ENCODE measurements around the gene DTX4.
A peak's percentile ranks its signal among the peaks of the same experiment; 100 is the strongest.

The DTX4 gene

DNA sequence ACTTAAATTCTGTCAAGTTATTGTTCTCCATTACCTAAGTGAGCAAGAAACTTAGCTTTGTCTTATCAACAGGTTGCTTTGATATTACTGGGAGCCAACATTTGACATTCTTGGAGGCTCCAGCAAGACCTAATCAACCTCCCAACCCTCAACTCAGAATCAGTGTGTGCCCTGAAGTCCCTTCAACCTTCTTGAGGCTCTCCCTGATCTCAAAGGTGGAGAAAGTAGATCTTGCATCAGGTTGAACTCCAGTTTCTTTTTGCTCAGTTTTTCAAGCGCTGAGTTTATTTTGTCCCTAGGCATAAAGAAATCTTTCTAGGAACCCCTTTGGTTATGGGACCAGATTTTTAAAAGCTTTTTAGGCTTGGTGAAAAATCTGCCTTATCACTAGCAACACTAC, 27.8 kb upstream of the DTX4 start:
- no peak for TF ChIP-seq POLR2A (IDR thresholded peaks at IDR 0.05; ENCODE audit: low read depth, low read length)
- no peak for TF ChIP-seq PAX5 (IDR thresholded peaks at IDR 0.05; ENCODE audit: insufficient read depth, low read length, severe bottlenecking)
- no peak for TF ChIP-seq SPI1 (IDR thresholded peaks at IDR 0.05; ENCODE audit: low read depth, low read length)
- TF ChIP-seq POLR2AphosphoS5 (IDR thresholded peaks at IDR 0.05; ENCODE audit: low read depth, low read length), result no peak
- no peak for TF ChIP-seq POU2F2 (IDR thresholded peaks at IDR 0.05; ENCODE audit: low read depth, low read length)
- no peak for TF ChIP-seq TAF1 (IDR thresholded peaks at IDR 0.05; ENCODE audit: low read depth, low read length)
- FAIRE-seq, result no peak
- DNase-seq (ENCODE audit: insufficient read length, low spot score), result no peak

DNA sequence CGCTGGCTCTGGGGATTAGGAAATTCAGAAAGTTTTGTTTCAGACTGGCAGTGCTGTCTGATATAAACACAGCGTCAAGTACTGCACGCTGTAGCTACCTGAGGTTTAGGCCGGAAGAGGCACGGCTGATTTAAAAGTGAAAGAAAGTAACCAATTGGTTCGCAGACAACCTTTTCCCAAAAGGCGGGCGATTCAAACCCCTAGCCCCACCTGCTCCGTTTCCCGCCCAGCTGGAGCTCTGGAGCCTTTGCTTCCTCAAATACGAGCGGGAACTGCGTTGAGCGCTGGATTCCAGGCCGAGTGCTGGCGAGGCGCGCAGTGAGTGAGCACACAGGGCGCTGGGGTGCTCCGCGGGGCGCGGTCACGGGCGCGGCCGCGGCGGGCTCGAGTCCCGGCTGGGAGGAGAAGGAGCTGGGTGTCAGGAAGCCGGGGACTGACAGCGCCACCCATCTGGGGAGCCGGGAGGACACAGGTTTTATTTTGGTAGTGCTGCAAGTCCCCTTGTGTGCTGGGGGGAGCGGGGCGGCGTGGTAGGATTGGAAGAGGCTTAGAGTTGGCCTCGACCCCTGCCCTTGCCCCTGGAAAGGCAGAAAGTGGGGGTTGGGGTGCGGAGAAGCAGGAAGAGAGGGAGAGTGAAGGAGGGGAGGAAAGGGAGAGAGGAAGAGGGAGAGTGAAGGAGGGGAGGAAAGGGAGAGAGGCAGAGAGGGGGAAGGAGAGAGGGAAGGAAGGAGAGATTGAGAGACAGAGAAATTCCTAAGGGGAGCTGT, 27.2 kb upstream of the DTX4 start:
- FAIRE-seq (peak; percentile 95), DNase-seq (ENCODE audit: insufficient read length, low spot score) (peak; percentile 63)

DNA sequence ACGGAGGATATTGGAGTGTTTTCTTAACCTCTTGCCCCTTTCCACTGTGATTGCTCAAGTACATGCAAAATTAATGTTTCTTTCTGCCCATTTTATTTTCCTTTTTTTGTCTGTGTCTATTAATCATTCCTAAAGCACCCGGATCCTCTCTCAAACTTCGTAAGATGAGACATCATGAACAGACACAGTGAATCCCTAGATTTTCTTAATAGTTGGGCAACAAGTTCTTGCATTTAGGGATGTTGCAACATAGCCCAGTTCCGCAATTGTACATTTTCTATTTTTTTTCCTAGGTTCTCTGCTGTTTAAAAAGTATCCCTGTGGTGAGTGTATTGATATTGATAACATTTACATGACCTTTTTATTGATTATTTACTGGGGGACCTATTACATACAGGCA, 26.4 kb upstream of the DTX4 start:
- DNase-seq (ENCODE audit: insufficient read length, low spot score) (no peak), FAIRE-seq (no peak)

More for the DNA sequence above, 27.2 kb upstream of the DTX4 start:
- TF ChIP-seq POU2F2 (IDR thresholded peaks at IDR 0.05; ENCODE audit: low read depth, low read length) (no peak), POLR2A (IDR thresholded peaks at IDR 0.05; ENCODE audit: low read depth, low read length) (no peak), PAX5 (IDR thresholded peaks at IDR 0.05; ENCODE audit: insufficient read depth, low read length, severe bottlenecking) (no peak), POLR2AphosphoS5 (IDR thresholded peaks at IDR 0.05; ENCODE audit: low read depth, low read length) (peak; percentile 49; the same call in 1 of the 2 replicates), TAF1 (IDR thresholded peaks at IDR 0.05; ENCODE audit: low read depth, low read length) (no peak), SPI1 (IDR thresholded peaks at IDR 0.05; ENCODE audit: low read depth, low read length) (no peak)

DNA sequence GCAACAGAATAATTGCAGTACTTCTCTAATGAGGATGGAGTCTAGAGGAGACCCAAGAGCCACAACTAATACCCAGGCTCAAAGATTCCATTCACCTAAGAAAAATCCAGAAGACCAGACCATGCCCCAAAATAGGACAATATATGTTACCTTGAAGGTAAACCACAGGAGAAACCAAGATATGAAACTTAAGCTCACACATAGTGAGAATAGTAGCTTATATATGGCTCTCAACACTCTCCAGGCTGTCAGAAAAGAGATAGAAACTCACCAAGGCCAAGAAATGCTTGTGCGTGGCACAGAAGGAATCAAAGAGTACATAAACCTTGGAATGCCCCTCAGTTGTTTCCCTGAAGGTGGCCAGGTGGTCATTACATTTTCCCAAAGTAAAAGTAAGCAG, 20.2 kb upstream of the DTX4 start:
- FAIRE-seq (peak; percentile 13), DNase-seq (ENCODE audit: insufficient read length, low spot score) (no peak)
- no peak for TF ChIP-seq TAF1 (IDR thresholded peaks at IDR 0.05; ENCODE audit: low read depth, low read length)
- no peak for TF ChIP-seq PAX5 (IDR thresholded peaks at IDR 0.05; ENCODE audit: insufficient read depth, low read length, severe bottlenecking)
- TF ChIP-seq POLR2A (IDR thresholded peaks at IDR 0.05; ENCODE audit: low read depth, low read length), result no peak
- no peak for TF ChIP-seq POU2F2 (IDR thresholded peaks at IDR 0.05; ENCODE audit: low read depth, low read length)
- TF ChIP-seq SPI1 (IDR thresholded peaks at IDR 0.05; ENCODE audit: low read depth, low read length), result no peak
- TF ChIP-seq POLR2AphosphoS5 (IDR thresholded peaks at IDR 0.05; ENCODE audit: low read depth, low read length), result no peak

More for the DNA sequence above, 26.4 kb upstream of the DTX4 start:
- no peak for TF ChIP-seq TAF1 (IDR thresholded peaks at IDR 0.05; ENCODE audit: low read depth, low read length)
- TF ChIP-seq POLR2A (IDR thresholded peaks at IDR 0.05; ENCODE audit: low read depth, low read length), result no peak
- TF ChIP-seq PAX5 (IDR thresholded peaks at IDR 0.05; ENCODE audit: insufficient read depth, low read length, severe bottlenecking), result no peak
- TF ChIP-seq SPI1 (IDR thresholded peaks at IDR 0.05; ENCODE audit: low read depth, low read length), result no peak
- TF ChIP-seq POU2F2 (IDR thresholded peaks at IDR 0.05; ENCODE audit: low read depth, low read length), result no peak
- TF ChIP-seq POLR2AphosphoS5 (IDR thresholded peaks at IDR 0.05; ENCODE audit: low read depth, low read length), result no peak

DNA sequence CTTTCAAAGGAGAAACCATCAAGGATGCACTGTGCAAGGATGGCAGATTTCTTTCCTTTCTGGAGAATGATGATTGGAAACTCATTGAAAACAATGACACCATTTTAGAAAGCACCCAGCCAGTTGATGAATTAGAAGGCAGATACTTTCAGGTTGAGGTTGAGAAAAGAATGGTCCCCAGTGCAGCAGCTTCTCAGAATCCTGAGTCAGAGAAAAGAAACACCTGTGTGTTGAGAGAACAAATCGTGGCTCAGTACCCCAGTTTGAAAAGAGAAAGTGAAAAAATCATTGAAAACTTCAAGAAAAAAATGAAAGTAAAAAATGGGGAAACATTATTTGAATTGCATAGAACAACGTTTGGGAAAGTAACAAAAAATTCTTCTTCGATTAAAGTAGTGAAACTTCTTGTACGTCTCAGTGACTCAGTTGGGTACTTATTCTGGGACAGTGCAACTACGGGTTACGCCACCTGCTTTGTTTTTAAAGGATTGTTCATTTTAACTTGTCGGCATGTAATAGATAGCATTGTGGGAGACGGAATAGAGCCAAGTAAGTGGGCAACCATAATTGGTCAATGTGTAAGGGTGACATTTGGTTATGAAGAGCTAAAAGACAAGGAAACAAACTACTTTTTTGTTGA, 19.5 kb upstream of the DTX4 start:
- FAIRE-seq (peak; percentile 89), DNase-seq (ENCODE audit: insufficient read length, low spot score) (no peak)
- TF ChIP-seq POU2F2 (IDR thresholded peaks at IDR 0.05; ENCODE audit: low read depth, low read length) (no peak), POLR2AphosphoS5 (IDR thresholded peaks at IDR 0.05; ENCODE audit: low read depth, low read length) (no peak), POLR2A (IDR thresholded peaks at IDR 0.05; ENCODE audit: low read depth, low read length) (0 out of 2 replicates have a peak, but pooled peaks have one; percentile 25), PAX5 (IDR thresholded peaks at IDR 0.05; ENCODE audit: insufficient read depth, low read length, severe bottlenecking) (peak; percentile 70), SPI1 (IDR thresholded peaks at IDR 0.05; ENCODE audit: low read depth, low read length) (no peak), TAF1 (IDR thresholded peaks at IDR 0.05; ENCODE audit: low read depth, low read length) (no peak)

DNA sequence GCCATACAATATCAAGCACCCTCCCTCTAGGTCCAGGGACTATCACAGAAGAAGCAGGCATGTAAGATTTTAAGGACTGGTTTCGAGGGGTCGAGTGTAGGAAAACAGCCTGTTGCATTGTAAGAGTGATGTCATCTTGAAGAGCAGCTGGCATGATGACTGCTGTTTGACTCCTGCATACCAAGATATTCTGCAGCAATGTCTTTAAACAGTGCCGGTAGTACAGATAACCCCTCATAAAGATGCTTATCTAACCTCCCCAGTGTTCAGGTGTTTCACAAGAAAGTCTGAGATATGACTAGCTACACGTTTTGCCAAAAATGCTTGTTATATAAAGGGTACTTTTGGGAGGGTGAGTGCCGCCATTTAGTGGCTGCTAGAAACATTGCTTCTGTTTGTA, 17.3 kb upstream of the DTX4 start:
- FAIRE-seq (peak; percentile 28), DNase-seq (ENCODE audit: insufficient read length, low spot score) (no peak)
- no peak for TF ChIP-seq POLR2AphosphoS5 (IDR thresholded peaks at IDR 0.05; ENCODE audit: low read depth, low read length)
- no peak for TF ChIP-seq POU2F2 (IDR thresholded peaks at IDR 0.05; ENCODE audit: low read depth, low read length)
- TF ChIP-seq TAF1 (IDR thresholded peaks at IDR 0.05; ENCODE audit: low read depth, low read length), result no peak
- TF ChIP-seq SPI1 (IDR thresholded peaks at IDR 0.05; ENCODE audit: low read depth, low read length), result no peak
- TF ChIP-seq PAX5 (IDR thresholded peaks at IDR 0.05; ENCODE audit: insufficient read depth, low read length, severe bottlenecking), result no peak
- no peak for TF ChIP-seq POLR2A (IDR thresholded peaks at IDR 0.05; ENCODE audit: low read depth, low read length)

DNA sequence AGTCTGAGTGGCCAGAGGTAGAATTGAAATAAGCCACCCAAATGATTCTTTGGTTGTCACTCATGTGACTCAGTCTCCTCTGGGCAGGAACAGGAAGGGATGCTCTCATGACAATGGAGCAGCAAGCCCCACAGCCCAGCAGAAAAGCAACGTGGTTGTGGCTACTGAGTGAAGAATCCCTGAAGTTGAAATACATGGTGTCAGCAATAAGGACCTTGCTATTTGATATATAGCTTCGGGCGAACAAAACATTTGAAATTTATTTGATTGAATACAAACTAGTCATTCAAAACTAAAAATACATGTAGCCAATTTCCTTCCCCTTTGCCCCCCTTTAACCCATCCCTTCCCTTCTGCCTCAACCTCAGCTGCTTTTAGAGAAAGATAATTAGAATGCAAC, 14.5 kb upstream of the DTX4 start:
- TF ChIP-seq POLR2A (IDR thresholded peaks at IDR 0.05; ENCODE audit: low read depth, low read length) (no peak), POU2F2 (IDR thresholded peaks at IDR 0.05; ENCODE audit: low read depth, low read length) (no peak), PAX5 (IDR thresholded peaks at IDR 0.05; ENCODE audit: insufficient read depth, low read length, severe bottlenecking) (no peak), SPI1 (IDR thresholded peaks at IDR 0.05; ENCODE audit: low read depth, low read length) (no peak), TAF1 (IDR thresholded peaks at IDR 0.05; ENCODE audit: low read depth, low read length) (no peak), POLR2AphosphoS5 (IDR thresholded peaks at IDR 0.05; ENCODE audit: low read depth, low read length) (no peak)
- no peak for FAIRE-seq

DNA sequence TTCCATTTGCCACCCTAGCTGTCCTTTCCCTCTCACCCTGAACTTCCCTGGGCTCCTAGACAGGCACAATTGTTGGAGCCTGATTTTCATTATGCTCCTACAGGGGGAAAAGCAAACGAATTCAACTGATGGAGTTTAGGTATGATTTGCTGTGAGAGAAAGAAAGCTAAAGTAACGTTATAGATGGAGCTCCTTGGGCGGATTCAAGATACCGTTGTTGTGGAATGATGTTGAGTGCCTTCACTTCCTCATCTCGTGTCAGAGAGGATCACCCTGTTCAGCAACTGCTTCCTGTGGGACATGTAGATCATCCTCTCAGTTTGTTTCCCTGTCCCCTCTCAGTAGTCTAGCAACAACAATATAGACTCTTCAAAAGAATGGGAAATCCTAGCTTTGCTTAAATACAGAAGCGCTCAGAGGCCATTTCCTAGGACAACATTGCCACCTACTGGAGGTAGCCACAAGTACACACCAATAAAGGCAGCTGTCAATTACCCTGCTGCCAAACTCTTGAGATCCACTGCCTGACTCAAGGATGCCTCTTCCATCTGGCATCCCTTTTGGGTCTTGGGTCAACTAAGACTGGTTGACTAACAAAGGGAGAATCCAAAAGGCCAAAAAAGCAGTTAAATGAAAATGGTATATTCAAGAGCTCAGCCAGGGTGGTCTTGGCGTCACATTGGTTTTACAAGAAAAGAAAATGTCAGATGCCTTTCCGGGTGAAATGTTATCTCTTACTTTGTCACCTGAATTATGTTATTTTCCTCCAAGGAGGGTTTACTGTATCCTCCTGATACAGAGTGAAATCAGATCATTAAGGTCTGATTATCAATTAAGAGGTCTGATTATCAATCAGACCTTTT, 13.5 kb upstream of the DTX4 start:
- FAIRE-seq, result peak; percentile 94
- no peak for TF ChIP-seq POLR2A (IDR thresholded peaks at IDR 0.05; ENCODE audit: low read depth, low read length)
- TF ChIP-seq SPI1 (IDR thresholded peaks at IDR 0.05; ENCODE audit: low read depth, low read length), result 0 out of 2 replicates have a peak, but pooled peaks have one; percentile 18
- no peak for DNase-seq (ENCODE audit: insufficient read length, low spot score)

More for the DNA sequence above, 14.5 kb upstream of the DTX4 start:
- DNase-seq (ENCODE audit: insufficient read length, low spot score), result no peak

DNA sequence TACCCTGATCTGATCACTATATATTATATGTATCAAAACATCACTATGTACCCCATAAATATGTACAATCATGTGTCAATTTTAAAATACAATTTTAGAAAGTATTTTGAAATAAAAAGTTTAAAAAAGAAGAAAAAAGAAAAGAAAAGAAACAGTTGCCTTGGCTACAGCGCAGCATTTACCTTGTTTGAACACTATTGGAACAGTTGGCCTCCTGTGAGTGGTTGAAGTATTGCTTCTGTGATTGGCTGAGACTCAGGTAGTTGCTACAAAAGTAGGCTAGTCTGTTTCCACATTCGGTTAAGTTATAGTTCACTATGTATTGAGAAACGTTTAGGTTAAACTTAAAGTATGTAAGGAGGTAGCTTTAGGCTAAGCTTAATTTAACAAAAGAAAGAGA, 7.9 kb upstream of the DTX4 start:
- no peak for DNase-seq (ENCODE audit: insufficient read length, low spot score)
- FAIRE-seq, result no peak
- TF ChIP-seq SPI1 (IDR thresholded peaks at IDR 0.05; ENCODE audit: low read depth, low read length) (no peak), POLR2AphosphoS5 (IDR thresholded peaks at IDR 0.05; ENCODE audit: low read depth, low read length) (no peak), PAX5 (IDR thresholded peaks at IDR 0.05; ENCODE audit: insufficient read depth, low read length, severe bottlenecking) (no peak), POLR2A (IDR thresholded peaks at IDR 0.05; ENCODE audit: low read depth, low read length) (no peak), POU2F2 (IDR thresholded peaks at IDR 0.05; ENCODE audit: low read depth, low read length) (no peak), TAF1 (IDR thresholded peaks at IDR 0.05; ENCODE audit: low read depth, low read length) (no peak)

All from GM12891 (cell line).